GM18511 (cell line): ENCODE data around the gene ICAM4.
"Not testable (repeated sequence)": the region's sequence is repeated elsewhere in the genome, so short reads cannot be mapped to it uniquely, and the experiment has no call there.

Experiments used
- ATAC-seq: cut with Tn5 transposase; IDR thresholded peaks from one replicate; pipeline ENCODE4 v1.9.1; 2021; ENCODE audit warnings: mild to moderate bottlenecking, moderate library complexity; ENCODE audit not compliant: unreplicated experiment

The ICAM4 gene, protein sequence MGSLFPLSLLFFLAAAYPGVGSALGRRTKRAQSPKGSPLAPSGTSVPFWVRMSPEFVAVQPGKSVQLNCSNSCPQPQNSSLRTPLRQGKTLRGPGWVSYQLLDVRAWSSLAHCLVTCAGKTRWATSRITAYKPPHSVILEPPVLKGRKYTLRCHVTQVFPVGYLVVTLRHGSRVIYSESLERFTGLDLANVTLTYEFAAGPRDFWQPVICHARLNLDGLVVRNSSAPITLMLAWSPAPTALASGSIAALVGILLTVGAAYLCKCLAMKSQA

DNA sequence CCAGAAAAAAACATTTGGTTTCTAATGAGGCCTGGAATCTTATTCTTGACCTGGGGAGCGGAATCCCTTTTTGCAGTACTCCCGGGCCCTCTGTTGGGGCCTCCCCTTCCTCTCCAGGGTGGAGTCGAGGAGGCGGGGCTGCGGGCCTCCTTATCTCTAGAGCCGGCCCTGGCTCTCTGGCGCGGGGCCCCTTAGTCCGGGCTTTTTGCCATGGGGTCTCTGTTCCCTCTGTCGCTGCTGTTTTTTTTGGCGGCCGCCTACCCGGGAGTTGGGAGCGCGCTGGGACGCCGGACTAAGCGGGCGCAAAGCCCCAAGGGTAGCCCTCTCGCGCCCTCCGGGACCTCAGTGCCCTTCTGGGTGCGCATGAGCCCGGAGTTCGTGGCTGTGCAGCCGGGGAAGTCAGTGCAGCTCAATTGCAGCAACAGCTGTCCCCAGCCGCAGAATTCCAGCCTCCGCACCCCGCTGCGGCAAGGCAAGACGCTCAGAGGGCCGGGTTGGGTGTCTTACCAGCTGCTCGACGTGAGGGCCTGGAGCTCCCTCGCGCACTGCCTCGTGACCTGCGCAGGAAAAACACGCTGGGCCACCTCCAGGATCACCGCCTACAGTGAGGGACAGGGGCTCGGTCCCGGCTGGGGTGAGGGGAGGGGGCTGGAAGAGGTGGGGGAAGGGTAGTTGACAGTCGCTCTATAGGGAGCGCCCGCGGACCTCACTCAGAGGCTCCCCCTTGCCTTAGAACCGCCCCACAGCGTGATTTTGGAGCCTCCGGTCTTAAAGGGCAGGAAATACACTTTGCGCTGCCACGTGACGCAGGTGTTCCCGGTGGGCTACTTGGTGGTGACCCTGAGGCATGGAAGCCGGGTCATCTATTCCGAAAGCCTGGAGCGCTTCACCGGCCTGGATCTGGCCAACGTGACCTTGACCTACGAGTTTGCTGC, at the start of gene ICAM4:
ICAM4 (plus strand) TSS at position 153 of the 935 bp plus-strand sequence; CDS start at position 211, 58 bp downstream.
- ATAC-seq: no peak

DNA sequence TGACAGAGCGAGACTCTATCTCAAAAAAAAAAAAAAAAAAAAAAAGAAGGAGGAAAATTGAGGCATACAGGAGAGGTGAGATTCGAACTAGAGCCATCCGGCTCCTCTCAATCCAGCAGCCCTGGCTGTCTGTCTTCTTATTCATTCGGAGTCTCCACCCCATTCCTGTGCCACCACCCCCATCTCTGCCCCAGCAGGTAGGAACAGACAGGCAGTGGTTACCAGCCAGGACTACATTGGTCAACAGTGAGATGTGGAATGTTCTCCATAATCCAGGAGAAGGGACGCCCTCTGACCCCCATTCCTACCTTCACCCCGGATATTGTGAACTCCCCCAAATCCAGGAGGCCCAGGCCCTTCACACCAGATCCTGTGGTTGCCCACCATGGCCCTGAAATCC, 49.1 kb upstream of the ICAM4 start:
- ATAC-seq: no peak

DNA sequence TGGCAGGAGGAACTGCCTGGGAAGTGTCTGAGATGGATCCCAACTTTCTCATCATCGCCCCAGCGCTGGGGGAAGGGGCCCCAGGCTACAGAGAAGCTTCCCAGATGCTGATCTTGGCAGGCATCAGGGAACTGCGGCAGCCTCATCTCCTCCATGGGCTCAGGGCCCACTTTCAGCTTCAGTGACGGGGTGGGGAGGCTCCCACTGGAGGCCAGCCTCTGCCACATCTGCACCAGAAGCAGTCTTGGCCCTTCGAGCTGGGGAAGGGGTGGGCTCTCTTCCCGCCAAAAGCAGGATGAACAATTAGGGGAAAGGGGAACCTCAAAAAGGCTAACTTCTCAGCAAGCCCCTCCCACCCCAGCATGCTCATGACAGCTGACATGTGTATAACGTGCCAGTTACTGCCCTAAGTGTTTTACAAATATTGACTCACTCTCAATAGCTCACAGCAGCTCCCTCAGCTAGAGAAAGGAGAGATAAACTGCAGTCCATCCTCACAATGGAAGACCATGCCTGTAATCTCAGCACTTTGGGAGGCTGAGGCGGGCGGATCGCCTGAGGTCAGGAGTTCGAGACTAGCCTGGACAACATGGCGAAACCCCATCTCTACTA, 48.5 kb upstream of the ICAM4 start:
- no peak for ATAC-seq

DNA sequence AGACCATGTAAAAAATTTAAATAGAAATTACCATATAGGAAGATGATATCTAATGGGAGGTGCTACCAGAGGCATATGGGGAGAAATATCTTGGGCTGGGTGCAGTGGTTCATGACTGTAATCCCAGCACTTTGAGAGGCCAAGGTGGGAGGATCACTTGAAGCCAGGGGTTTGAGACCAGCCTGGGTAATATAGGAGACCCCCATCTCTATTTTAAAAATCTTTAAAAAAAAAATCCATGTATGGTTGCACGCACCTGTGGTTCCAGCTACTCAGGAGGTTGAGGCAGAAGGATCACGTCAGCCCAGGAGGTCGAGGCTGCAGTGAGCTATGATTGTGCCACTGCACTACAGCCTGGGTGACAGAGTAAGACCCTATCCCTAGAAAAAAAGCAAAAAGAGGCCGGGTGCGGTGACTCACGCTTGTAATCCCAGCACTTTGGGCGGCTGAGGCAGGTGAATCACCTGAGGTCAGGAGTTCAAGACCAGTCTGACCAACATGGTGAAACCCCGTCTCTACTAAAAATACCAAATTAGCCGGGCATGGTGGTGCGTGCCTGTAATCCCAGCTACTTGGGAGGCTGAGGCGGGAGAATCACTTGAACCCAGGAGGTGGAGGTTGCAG, 44.8 kb upstream of the ICAM4 start:
- not testable (repeated sequence) for ATAC-seq

DNA sequence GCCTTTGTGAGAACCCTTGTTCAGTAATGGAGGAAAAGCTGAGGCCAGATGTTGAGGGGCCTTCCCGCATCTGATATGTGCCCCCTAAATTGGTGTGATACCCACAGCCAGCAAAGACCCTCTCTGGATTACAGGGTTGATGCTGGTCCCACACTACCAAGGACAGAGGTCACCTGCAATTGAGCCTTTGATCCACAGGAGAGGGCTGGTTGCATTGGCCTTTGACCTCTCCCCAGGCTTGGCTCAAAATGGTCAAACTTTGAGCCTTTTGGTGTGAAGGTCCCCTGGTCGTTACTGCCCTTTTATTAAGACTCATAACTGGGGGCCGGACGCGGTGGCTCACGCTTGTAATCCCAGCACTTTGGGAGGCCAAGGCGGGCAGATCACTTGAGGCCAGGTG, 43.1 kb upstream of the ICAM4 start:
- no peak for ATAC-seq

DNA sequence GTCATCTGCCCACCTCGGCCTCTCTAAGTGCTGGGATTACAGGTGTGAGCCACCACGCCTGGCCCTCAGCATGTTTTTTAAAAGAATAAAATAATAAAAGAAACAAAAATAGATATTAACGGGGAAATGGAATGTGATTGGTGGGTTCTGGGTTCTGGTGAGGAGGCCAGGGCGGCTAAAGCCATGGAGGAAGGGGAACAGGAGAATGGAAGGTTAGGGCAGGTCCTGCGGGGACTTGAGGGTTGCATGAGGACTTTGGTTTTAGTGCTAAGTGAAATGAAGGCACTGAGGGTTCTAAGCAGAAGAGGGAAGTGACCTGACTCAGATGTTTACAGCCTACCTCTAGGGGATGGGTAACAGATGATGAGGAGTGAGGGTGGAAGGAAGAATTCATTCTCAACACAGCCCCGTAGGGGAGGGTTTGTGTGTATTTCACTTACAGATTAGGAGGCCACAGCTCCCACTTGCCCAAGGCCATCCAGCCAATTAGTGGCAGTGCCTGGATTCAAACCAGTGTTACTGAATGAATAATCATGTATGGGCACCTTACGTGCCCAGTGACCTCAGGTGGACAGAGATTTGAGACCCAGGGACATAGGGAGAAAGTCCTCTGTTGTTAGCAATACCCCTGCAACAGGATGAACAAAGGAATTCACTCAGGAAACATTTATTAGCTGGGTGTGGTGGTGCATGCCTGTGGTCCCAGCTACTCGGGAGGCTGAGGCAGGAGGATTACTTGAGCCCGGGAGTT, 41.4 kb upstream of the ICAM4 start:
- ATAC-seq: peak; percentile 44

DNA sequence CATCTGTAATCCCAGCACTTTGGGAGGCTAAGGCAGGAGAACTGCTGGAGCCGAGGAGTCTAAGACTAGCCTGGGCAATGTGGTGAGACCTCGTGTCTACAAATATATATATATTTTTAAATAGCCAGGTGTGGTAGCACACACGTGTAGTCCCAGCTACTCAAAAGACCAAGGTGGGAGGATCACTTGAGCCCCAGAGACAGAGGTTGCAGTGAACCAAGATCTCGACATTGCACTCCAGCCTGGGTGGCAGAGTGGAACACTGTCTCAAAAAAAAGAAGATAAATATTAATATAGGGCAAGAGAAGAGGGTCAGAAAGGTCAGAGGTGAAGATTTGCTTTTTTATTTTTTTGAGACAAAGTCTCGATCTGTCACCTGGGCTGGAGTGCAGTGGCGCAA, 40.2 kb upstream of the ICAM4 start:
- ATAC-seq: no peak

DNA sequence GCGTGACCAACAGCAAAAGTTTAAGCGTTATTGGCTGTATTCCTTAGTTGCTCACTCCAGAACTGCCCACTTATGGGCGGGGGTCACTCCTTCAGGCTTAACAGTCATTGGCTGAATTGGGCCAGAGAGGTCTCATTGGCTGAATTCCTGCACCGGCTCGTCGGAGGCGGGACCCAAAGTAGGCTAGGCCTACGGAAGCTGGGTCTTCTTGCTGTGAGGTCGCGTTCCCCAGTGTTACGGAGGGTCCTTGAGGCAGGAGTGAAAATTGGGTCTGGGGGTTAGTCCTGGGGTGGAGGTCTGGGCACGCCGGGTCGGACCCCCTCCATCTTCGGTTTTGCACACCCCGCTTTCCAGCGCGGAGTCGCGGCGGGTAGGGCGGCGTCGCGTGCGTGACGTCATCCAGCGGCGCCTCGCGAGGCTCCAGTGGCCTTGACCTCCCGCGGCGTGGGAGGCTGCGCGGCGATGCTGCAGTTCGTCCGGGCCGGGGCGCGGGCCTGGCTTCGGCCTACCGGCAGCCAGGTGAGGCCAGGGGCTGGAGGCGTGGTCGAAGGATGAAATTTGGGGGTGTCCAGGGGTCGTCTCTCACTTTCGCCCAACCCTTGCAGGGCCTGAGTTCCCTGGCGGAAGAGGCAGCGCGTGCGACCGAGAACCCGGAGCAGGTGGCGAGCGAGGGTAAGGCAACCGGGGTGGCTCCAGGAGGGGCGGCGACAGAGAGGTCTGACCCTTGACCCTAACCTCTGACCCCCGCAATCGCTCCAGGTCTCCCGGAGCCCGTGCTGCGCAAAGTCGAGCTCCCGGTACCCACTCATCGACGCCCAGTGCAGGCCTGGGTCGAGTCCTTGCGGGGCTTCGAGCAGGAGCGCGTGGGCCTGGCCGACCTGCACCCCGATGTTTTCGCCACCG, 34.7 kb upstream of the ICAM4 start, which contains the start of gene MRPL4:
MRPL4 (plus strand) TSS at position 423 of the 903 bp plus-strand sequence; CDS start at position 463, 40 bp downstream.
- peak; percentile 93 for ATAC-seq

DNA sequence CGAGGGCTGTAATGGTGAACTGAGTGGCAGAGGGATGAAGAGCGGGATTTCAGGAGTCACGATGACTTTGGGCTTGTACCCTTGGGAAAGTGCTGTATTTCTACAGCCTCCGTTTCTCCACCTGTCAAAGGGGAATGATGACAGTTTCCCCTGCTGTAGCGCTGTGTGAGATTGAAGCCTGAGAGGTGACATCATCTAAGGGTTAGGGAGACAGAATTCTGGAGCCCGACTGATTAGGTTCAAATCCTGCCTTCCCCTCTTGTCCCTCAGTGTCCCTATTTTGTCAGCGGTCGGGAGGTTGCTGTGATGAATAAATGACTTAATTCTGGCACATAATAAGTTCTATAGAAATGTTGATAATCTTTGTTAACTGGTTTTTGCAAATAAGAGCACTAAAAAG, 34.0 kb upstream of the ICAM4 start:
- ATAC-seq: no peak

DNA sequence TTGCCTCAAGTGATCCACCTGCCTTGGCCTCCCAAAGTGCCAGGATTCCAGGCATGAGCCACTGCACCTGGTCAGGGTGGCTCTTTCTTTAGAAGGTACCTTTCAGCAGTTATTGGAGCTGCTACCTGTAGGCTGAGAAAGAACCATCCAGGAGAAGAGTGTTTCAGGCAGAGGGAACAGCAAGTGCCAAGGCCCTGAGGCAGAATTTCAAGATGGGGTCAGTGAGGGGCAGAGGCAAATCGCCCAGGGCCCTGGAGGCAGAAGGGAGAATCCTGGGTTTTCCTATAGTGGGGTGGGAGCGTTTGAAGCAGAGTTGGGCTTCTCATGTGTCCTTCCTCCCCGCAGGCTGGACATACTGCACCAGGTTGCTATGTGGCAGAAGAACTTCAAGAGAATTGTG, 32.5 kb upstream of the ICAM4 start:
- no peak for ATAC-seq

DNA sequence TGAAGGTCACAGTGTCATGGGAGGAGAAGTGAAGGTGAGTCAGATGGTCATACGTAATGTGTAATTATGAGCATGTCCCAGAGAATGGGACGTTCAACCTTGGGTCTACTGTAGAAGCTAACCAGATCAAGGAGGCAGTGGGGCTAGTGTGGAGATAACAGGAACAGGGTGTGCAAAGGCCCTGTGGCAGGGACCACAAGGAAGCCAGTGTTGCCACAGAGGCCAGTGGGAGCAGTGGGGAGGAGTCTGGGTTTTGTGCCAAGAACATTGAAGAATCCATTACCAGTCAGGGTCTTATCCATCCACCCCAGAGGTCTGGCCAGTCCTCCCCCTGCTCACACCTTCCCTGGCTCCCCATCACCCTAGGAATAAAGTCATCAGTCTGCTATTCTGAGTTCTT, 31.4 kb upstream of the ICAM4 start:
- ATAC-seq: no peak

DNA sequence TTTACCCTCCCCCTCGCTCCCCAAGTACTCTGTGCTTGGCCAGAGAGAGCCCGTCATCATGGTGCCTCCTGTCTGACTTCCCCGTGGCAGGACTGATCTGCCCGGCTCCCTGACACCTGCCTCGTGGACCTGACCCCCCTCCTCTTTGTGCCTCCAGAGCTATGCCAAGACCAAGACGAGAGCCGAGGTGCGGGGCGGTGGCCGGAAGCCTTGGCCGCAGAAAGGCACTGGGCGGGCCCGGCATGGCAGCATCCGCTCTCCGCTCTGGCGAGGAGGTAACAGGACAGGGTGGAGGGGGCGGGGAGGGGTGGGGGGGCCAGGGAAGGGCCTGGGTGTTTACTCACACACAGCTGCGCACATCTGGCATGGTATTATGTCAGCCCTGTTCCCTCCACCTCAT, 30.2 kb upstream of the ICAM4 start:
- ATAC-seq: no peak

DNA sequence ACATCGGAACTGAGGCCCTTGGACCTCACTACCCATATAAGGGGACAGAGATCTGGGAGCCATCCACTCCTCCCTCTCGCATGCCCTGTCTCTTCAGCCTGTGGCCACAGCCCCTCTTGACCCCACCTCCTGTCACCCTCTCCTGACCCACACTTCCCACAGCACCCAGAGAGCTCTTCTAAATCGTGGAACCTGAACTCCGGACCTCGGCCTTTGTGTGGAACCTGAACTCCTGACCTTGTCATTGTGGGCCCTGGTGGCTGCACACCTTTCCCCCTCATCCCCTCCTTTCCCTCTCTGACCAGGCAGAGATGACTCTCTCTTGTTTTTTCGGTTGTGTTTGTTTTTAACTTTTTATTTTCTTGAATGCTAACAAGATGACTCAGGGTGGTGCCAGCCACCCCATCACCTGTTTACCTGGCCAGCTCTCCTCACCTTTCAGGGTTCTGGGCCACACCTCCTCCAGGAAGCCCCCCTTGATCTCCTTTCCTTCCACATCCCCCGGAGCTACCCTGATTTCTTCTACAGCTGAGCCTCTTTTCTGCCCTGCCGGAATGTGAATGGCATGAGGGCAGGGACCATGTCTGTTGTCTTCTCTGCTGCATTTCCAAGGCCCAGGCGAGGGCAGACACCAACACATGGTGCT, 29.7 kb upstream of the ICAM4 start:
- no peak for ATAC-seq

DNA sequence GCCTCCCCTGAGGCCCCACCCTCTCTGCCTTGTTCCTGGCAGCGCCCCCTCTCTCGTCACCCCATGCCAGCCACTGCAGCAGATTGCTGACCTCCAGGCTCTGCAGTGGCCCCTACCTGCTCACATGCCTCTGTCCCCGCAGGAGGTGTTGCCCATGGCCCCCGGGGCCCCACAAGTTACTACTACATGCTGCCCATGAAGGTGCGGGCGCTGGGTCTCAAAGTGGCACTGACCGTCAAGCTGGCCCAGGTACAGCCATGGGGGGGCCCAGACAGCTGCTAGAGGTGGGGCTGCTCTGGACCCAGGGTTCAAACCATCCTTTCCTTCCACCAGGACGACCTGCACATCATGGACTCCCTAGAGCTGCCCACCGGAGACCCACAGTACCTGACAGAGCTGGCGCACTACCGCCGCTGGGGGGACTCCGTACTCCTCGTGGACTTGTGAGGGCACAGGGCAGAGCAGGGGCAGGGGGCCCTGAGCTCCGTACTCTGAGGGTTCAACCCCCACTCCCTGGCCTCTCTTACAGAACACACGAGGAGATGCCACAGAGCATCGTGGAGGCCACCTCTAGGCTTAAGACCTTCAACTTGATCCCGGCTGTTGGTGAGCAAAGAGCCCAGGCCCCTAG, 28.6 kb upstream of the ICAM4 start:
- no peak for ATAC-seq

DNA sequence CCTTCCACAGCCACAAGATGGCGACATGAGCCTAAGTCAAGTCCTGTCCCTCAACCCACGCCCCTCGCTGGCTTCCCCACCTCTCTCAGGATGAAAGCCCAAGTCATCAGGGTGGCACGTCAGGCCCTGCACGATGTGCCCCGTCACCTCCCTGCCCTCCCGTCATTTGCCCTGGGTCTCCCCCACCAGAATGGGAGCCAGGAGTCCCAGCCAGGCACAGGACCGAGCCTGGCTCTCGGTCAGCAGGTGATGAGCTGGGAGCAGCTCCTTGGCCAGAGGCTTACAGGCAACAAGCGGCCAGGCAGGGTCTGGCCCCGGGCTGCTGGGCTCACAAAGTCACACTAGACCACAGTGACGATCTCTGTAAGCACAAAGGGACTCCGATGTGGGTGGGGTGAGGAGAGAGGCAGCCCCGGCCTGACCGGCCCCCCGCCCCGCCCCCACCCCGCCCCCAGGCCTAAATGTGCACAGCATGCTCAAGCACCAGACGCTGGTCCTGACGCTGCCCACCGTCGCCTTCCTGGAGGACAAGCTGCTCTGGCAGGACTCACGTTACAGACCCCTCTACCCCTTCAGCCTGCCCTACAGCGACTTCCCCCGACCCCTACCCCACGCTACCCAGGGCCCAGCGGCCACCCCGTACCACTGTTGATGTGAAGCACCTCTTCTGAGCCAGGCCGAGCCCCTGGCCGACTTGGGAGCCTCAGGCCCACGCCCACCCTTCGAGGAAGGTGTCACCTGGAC, 27.4 kb upstream of the ICAM4 start:
- ATAC-seq: no peak

DNA sequence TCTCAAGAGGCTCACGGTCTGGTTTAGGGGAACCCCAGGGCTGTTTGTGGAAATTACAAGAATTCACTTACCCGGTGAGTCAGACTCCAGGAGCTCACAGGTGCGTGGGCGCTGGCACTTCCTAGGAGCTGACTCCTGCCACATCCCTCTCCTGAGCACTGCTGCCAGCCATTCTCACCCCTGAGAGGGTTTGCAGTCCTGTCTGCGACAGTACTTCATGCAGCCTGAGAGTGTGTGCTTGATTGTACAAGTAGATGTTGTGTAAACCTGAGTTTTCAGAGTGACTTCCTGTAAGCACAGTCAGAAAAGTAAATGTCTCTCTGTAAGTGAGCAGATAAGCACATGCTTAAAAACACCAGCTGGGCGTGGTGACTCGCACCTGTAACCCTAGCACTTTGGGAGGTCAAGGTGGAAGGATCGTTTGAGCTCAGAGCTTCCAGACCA, 26.6 kb upstream of the ICAM4 start:
- no peak for ATAC-seq

DNA sequence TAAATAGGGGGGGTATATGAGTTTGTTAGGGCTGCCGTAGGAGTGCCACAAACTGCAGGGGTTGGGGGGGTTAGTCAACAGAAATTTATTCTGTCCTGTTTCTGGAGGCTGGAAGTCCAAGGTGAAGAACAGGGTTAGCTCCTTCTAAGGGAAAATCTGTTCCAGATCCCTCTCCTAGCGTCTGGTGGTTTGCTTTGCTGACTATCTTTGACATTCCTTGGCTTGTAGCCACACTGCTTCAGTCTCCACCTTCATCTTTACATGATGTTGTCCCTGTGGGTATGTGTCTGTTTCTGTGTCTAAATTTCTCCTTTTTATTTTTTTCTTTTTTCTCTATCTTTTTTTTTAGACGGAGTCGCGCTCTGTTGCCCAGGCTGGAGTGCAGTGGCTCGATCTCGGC, 24.0 kb upstream of the ICAM4 start:
- no peak for ATAC-seq

DNA sequence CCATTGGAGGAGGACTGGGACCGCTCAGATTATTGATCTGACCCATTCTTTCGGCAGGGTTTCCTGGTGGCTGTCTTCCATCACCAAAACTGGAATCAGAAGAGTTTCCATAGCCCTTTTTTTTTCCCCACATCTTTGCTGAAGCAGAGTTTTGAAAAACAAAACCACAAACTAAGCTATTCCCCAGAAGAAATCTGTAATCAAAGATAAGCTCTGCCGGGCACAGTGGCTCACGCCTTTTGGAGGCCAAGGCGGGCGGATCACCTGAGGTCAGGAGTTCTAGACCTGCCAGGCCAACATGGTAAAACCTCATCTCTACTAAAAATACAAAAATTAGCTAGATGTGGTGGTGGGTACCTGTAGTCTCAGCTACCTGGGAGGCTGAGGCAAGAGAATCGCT, 20.0 kb upstream of the ICAM4 start:
- ATAC-seq: no peak
